A673 (cell line): ENCODE measurements around the gene DNAH3.

Experiments
- CTCF ChIP-seq: fragments of 300-800, 200-600 bp; sonication (generic); conservative IDR thresholded peaks from 2 replicates; pipeline ENCODE4 v1.5.1; 2017; ENCODE audit warnings: low read depth, mild to moderate bottlenecking, antibody characterized with exemption, low read length, moderate library complexity, mixed read lengths
- EZH2 ChIP-seq: fragments of 200-600 bp; sonication (generic); IDR thresholded peaks from 2 replicates; pipeline ENCODE4 v1.6.1; 2017; ENCODE audit warnings: borderline replicate concordance, low read depth, mild to moderate bottlenecking, mixed read lengths, antibody characterized with exemption, low read length; ENCODE audit not compliant: poor library complexity, severe bottlenecking

GRCh38 chr16:20899071-20899470 is 251.6 kb downstream of the DNAH3 start:
- TF ChIP-seq EZH2 (no peak), CTCF (no peak)
